OCI-LY3 (cell line): ENCODE data around the gene ZNF45.

Source experiments
- CTCF ChIP-seq: fragments of 200-600, 300-600 bp; sonication (generic); IDR thresholded peaks from 2 replicates; pipeline ENCODE4 v1.5.1; 2014; ENCODE audit warnings: antibody characterized with exemption, low read length, low read depth
- EZH2phosphoT487 ChIP-seq: fragments of 200-600 bp; shearing (Covaris generic); IDR thresholded peaks from 2 replicates; pipeline ENCODE4 v1.6.1; 2018; ENCODE audit warnings: antibody characterized with exemption, mixed run types, low read depth

- TF ChIP-seq CTCF (no peak), EZH2phosphoT487 (no peak)
These were observed 48.4 kb upstream of the ZNF45 start for GRCh38 chr19:43983544-43983911.
